ENCODE data around the gene H2AZ2.
"Not testable (repeated sequence)": the region's sequence is repeated elsewhere in the genome, so short reads cannot be mapped to it uniquely, and the experiment has no call there.

Gene H2AZ2

GRCh38 chr7:44872787-44873186, 24.9 kb upstream of the H2AZ2 start:
- DNase-seq (ENCODE audit: low read depth, low spot score) = no peak

DNA sequence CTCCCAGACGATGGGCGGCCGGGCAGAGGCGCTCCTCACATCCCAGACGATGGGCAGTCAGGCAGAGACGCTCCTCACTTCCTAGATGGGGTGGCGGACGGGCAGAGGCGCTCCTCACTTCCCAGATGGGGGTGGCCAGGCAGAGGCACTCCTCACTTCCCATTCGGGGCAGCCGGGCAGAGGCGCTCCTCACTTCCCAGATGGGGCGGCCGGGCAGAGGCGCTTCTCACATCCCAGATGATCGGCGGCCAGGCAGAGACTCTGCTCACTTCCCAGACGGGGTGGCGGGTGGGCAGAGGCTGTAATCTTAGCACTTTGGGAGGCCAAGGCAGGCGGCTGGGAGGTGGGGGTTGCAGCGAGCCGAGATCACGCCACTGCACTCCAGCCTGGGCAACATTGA, 24.0 kb upstream of the H2AZ2 start:
- DNase-seq (ENCODE audit: low read depth, low spot score); H3K4me3 ChIP-seq (ENCODE audit: low read length): not testable (repeated sequence)

More at GRCh38 chr7:44872787-44873186, 24.9 kb upstream of the H2AZ2 start:
- H3K4me3 ChIP-seq (ENCODE audit: low read length) = no peak overlapping the region

DNA sequence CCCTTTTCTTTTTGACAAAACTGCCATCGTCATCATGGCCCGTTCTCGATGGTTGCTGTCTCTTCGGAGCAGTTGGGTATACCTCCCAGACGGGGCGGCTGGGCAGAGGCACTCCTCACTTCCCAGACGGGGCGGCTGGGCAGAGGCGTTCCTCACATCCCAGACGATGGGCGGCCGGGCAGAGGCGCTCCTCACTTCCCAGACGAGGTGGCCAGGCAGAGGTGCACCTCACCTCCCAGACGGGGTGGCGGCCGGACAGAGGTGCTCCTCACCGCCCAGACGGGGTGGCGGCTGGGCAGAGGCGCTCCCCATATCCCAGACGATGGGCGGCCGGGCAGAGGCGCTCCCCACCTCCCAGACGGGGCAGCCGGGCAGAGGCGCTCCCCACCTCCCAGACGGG, 22.9 kb upstream of the H2AZ2 start:
- H3K4me3 ChIP-seq (ENCODE audit: low read length); DNase-seq (ENCODE audit: low read depth, low spot score): not testable (repeated sequence)

DNA sequence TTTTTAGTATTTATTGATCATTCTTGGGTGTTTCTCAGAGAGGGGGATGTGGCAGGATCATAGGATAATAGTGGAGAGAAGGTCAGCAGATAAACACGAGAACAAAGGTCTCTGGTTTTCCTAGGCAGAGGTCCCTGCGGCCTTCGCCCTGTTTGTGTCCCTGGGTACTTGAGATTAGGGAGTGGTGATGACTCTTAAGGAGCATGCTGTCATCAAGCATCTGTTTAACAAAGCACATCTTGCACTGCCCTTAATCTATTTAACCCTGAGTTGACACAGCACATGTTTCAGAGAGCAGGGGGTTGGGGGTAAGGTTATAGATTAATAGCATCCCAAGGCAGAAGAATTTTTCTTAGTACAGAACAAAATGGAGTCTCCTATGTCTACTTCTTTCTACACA, 22.4 kb upstream of the H2AZ2 start:
- not testable (repeated sequence) for DNase-seq (ENCODE audit: low read depth, low spot score)

DNA sequence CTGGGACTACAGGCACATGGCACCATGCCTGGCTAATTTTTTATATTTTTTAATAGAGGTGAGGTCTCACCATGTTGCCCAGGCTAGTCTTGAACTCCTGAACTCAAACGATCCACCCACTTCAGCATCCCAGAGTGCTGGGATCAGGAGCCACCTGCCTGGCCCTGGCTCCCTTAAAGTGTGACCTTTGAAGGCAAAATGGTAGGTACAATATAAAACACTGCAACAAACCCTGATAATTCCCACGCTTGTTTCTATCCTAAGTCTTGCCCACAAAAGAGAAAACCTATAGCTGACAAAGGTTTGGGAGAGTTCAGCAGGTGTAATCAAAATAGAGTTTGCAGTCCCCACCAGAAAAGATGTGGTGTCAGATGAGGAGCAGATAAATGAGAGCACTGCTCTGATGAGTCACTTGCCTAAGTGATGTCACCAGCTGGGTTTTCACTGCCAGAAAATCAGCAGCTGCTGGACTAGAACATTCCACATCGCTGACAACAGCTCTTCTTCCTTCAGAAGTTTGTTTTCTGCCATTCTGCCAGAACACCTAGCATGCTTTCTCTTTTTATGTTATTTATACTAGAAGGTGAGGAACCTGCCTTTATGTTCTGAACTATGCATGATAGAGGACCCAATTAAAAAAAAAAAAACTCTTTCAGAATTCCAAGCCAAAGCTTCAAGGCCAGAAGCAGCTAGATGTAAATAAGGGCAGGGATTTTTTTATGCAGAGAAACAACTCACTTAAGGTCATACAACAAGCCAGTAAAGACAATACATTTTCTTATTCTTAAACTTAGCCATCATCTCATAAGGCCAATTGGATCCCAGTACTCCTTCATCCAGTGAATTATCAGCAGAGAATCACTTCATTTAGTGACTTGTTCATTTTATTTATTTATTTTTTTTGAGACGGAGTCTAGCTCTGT, 19.4 kb upstream of the H2AZ2 start:
- no peak for DNase-seq (ENCODE audit: low read depth, low spot score)
- no peak overlapping the region for H3K4me3 ChIP-seq (ENCODE audit: low read length)

More for the DNA sequence above, 22.4 kb upstream of the H2AZ2 start:
- H3K4me3 ChIP-seq (ENCODE audit: low read length) = not testable (repeated sequence)

DNA sequence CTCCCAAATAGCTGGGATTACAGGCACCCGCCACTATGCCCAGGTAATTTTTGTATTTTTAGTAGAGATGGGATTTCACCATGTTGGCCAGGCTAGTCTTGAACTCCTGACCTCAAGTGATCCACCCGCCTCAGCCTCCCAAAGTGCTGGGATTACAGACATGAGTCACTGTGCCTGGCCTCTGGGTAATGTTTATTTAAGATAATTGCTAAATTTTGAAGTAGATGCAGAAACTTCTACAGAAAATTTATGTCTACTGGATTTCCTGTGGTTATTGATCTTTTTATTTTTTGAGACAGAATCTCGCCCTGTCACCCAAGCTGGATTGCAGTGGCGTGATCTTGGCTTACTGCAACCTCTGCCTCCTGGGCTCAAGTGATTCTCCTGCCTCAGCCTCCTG, 14.1 kb upstream of the H2AZ2 start:
- H3K4me3 ChIP-seq (ENCODE audit: low read length); DNase-seq (ENCODE audit: low read depth, low spot score): not testable (repeated sequence)

- no peak overlapping the region for H3K4me3 ChIP-seq (ENCODE audit: low read length)
- DNase-seq (ENCODE audit: low read depth, low spot score) = no peak
These were observed 10.3 kb upstream of the H2AZ2 start for GRCh38 chr7:44858161-44858560.

DNA sequence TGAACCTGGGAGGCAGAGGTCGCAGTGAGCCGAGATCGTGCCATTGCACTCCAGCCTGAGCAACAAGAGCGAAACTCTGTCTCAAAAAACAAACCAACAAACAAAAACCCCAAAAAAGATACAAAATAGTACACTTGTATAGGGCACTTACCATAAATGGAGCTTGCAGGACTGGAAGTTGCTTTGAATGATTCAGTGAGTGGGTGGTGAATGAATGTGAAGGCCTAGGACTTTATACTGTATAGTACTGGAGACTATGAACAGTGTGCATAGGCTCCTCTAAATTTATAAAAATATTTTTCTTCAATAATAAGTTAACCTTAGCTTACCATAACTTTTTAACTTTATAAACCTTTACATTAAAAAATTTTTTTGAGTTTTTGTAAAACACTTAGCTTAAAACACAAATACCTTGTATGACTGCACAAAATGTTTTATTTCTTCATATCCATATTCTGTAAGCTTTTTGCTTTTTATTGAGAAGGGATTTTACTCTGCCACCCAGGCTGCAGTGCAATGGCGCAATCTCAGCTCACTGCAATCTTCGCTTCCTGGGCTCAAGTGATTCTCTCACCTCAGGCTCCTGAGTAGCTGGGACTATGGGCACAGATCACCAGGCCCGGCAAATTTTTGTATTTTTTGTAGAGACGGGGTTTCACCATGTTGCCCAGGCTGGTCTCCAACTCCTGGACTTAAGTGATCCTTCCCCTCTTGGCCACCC, 6.9 kb upstream of the H2AZ2 start:
- no peak for DNase-seq (ENCODE audit: low read depth, low spot score)
- H3K4me3 ChIP-seq (ENCODE audit: low read length) = no peak overlapping the region

- no peak overlapping the region for H3K4me3 ChIP-seq (ENCODE audit: low read length)
- DNase-seq (ENCODE audit: low read depth, low spot score) = no peak
These were observed 5.5 kb upstream of the H2AZ2 start for GRCh38 chr7:44853391-44853790.

DNA sequence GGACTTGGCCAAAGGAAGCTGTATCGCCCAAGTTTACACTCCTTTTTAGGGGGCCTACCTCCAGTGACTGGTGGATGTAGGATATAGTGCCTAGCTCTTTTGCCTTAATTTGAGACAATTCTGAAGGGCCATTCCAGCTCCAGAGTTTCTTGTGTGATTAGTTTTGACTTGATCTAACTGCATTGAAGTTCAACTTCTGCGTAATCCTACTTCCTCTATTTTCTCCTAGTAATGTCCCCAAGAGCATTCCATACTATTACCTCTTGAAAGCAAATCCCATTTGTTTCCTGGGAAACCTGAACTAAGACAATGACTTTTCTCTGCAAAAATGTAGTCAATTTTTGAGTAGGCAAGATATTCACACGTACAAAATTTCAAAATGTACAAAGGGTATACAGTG, 4.7 kb upstream of the H2AZ2 start:
- no peak for DNase-seq (ENCODE audit: low read depth, low spot score)

GRCh38 chr7:44849885-44850544, 2.1 kb upstream of the H2AZ2 start:
- DNase-seq (ENCODE audit: low read depth, low spot score) = no peak
- no peak overlapping the region for H3K4me3 ChIP-seq (ENCODE audit: low read length)

More for the DNA sequence above, 4.7 kb upstream of the H2AZ2 start:
- no peak overlapping the region for H3K4me3 ChIP-seq (ENCODE audit: low read length)

DNA sequence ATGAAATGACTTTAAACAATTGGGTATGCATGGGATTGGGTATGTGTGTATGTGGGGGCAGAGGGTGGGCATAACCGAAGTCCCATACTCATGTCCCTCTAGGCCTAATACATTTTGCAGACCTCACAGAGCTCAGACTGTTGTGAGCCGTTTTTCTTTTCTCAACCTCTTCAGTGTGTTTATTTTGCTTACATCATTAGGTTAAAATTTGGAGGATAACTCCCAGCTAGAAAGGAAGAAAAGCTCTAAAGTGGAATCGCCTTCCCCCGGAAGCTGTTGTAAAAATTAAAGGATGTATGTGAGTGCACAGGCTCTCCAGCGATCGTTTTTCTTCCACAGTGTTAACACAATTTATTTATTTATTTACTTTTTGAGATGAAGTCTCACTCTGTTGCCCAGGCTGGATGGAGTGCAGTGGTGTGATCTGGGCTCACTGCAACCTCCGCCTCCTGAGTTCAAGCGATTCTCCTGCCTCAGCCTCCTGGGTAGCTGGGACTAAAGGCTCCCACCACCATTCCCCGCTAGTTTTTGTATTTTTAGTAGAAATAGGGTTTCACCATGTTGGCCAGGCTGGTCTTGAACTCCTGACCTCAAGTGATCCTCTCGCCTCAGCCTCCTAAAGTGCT, 1.5 kb upstream of the H2AZ2 start:
- H3K4me3 ChIP-seq (ENCODE audit: low read length) = peak overlapping the region; percentile 86
- DNase-seq (ENCODE audit: low read depth, low spot score) = no peak

DNA sequence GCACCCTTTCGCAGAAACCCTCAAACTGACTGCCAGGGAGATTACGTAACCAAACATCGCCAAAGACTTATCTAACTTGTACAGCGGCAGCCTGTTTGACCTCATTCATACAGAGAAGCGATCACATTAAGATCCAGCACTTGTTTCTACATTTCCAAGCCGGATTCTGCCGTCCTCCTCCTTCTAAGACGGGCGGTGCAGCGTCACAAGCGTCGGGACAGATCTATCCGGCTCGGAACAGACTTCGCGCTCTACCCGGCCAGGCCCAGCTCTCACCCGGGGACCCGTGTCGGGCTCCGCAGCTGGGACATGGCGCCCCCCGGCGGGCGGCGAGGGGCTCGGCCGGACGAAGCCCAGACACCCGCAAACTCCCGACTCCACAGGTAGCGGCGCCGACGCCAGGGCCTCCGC, 373 bp downstream of the H2AZ2 start:
- DNase-seq (ENCODE audit: low read depth, low spot score) = peak; percentile 97

GRCh38 chr7:44846816-44847508, 925 bp downstream of the H2AZ2 start:
- H3K4me3 ChIP-seq (ENCODE audit: low read length) = peak overlapping the region; percentile 91
- DNase-seq (ENCODE audit: low read depth, low spot score) = no peak

More for the DNA sequence above, 373 bp downstream of the H2AZ2 start:
- peak overlapping the region; percentile 91 for H3K4me3 ChIP-seq (ENCODE audit: low read length)

GRCh38 chr7:44846390-44846789, 1.5 kb downstream of the H2AZ2 start:
- not testable (repeated sequence) for DNase-seq (ENCODE audit: low read depth, low spot score)

DNA sequence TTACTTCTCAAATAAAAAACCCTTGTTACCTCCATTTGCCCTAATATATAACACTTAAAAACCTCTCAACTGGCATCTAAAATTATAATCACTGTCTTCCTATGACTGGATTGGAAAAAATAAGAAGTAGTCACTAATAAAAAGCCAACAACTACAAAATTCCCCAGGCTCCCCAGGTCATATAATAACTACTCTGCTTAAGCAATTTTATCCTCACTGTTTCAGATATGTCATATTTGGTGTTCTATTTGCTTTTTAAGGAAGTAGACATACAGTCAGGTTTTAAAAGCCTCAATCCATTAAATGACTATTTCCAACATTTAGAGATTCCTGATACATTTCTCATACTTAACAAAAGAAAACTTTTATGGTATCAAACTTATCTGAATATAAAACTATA, 2.4 kb downstream of the H2AZ2 start:
- no peak overlapping the region for H3K4me3 ChIP-seq (ENCODE audit: low read length)
- no peak for DNase-seq (ENCODE audit: low read depth, low spot score)

More at GRCh38 chr7:44846390-44846789, 1.5 kb downstream of the H2AZ2 start:
- peak overlapping the region; percentile 91 for H3K4me3 ChIP-seq (ENCODE audit: low read length)

DNA sequence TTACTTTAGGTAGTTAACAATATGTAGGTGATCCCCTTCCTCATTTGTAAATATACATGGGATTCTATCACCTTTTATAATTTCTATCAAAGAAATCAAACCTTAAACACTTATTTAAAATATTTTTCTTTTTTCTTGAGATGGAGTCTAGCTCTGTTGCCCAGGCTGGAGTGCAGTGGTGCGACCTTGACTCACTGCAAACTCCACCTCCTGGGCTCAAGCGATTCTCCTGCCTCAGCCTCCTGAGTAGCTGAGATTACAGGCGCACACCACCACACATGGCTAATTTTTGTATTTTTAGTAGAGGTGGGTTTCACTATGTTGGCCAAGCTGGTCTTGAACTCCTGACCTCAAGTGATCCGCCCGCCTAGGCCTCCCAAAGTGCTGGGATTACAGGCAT, 4.4 kb downstream of the H2AZ2 start:
- not testable (repeated sequence) for DNase-seq (ENCODE audit: low read depth, low spot score); H3K4me3 ChIP-seq (ENCODE audit: low read length)

DNA sequence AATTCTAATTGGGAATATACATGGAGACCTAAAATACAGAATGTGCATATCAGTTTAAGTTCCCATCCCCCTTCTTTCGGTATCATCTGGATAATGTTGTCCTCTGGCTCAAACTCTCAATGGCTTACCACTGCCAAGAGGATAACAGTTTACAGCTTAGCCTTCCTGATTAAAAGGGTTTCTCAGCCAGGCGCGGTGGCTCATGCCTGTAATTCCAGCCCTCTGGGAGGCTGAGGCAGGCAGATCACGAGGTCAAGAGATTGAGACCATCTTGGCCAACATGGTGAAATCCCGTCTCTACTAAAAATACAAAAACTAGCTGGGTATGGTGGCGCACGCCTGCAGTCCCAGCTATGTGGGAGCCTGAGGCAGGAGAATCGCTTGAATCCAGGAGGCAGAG, 5.2 kb downstream of the H2AZ2 start:
- not testable (repeated sequence) for DNase-seq (ENCODE audit: low read depth, low spot score); H3K4me3 ChIP-seq (ENCODE audit: low read length)

- DNase-seq (ENCODE audit: low read depth, low spot score) = no peak
- H3K4me3 ChIP-seq (ENCODE audit: low read length) = no peak overlapping the region
These were observed 9.1 kb downstream of the H2AZ2 start for GRCh38 chr7:44838751-44839150.
